ENCODE data around the gene STK35.

- no peak for TF ChIP-seq CTCF (IDR thresholded peaks at IDR 0.05; ENCODE audit: borderline replicate concordance, extremely low read depth, low read length, poor library complexity, severe bottlenecking)
- no peak for TF ChIP-seq EZH2 (IDR thresholded peaks at IDR 0.05; ENCODE audit: borderline replicate concordance, low read depth, low read length, severe bottlenecking)
These were observed 60.6 kb downstream of the STK35 start for GRCh38 chr20:2162125-2162822.
